HEK293 (cell line): ENCODE data around the gene TMEM88.
A peak's percentile ranks its signal among the peaks of the same experiment; 100 is the strongest.

Source experiments
- BCL11B ChIP-seq: fragments of 450-650 bp; formaldehyde crosslinking; IDR thresholded peaks from 2 replicates; pipeline ENCODE4 v1.5.1; 2016; ENCODE audit warnings: low read depth, missing biosample characterization, missing genetic modification characterization
- EGR2 ChIP-seq: fragments of 450-650 bp; formaldehyde crosslinking; IDR thresholded peaks from 2 replicates; pipeline ENCODE4 v1.5.1; 2016; ENCODE audit warnings: low read depth, missing biosample characterization, missing genetic modification characterization
- FEZF1 ChIP-seq: fragments of 450-650 bp; formaldehyde crosslinking; IDR thresholded peaks from 2 replicates; pipeline ENCODE4 v1.5.1; 2016; ENCODE audit warnings: missing biosample characterization, missing genetic modification characterization
- GFI1B ChIP-seq: fragments of 450-650 bp; formaldehyde crosslinking; IDR thresholded peaks from 2 replicates; pipeline ENCODE4 v1.5.1; 2016; ENCODE audit warnings: missing biosample characterization, missing genetic modification characterization
- GLI2 ChIP-seq: fragments of 450-650 bp; formaldehyde crosslinking; IDR thresholded peaks from 2 replicates; pipeline ENCODE4; 2017; ENCODE audit warnings: missing biosample characterization, missing genetic modification characterization, low read depth, borderline replicate concordance
- GLIS2 ChIP-seq: fragments of 450-650 bp; formaldehyde crosslinking; IDR thresholded peaks from 2 replicates; pipeline ENCODE4 v1.5.1; 2016; ENCODE audit warnings: missing biosample characterization, missing genetic modification characterization
- KLF8 ChIP-seq: fragments of 450-650 bp; formaldehyde crosslinking; IDR thresholded peaks from 2 replicates; pipeline ENCODE4 v1.5.1; 2016; ENCODE audit warnings: missing biosample characterization, missing genetic modification characterization
- MEIS1 ChIP-seq: sonication (generic); formaldehyde crosslinking; IDR thresholded peaks from 2 replicates; pipeline ENCODE4 v1.8.1; 2022; ENCODE audit warnings: missing genetic modification reagents, mild to moderate bottlenecking, borderline replicate concordance
- MZF1 ChIP-seq: fragments of 450-650 bp; formaldehyde crosslinking; IDR thresholded peaks from 2 replicates; pipeline ENCODE4 v1.5.1; 2017; ENCODE audit warnings: missing biosample characterization, missing genetic modification characterization, borderline replicate concordance
- RBAK ChIP-seq: fragments of 450-650 bp; formaldehyde crosslinking; IDR thresholded peaks from 2 replicates; pipeline ENCODE4 v1.5.1; 2016; ENCODE audit warnings: missing biosample characterization, missing genetic modification characterization
- ZFHX2 ChIP-seq: fragments of 450-650 bp; formaldehyde crosslinking; conservative IDR thresholded peaks from 2 replicates; pipeline ENCODE4 v1.5.1; 2016; ENCODE audit warnings: missing biosample characterization, missing genetic modification characterization
- ZFP37 ChIP-seq: fragments of 450-650 bp; formaldehyde crosslinking; IDR thresholded peaks from 2 replicates; pipeline ENCODE4 v1.5.1; 2016; ENCODE audit warnings: missing biosample characterization, missing genetic modification characterization
- ZNF140 ChIP-seq: fragments of 450-650 bp; formaldehyde crosslinking; IDR thresholded peaks from 2 replicates; pipeline ENCODE4 v1.5.1; 2016; ENCODE audit warnings: missing biosample characterization, missing genetic modification characterization
- ZNF157 ChIP-seq: fragments of 450-650 bp; formaldehyde crosslinking; IDR thresholded peaks from 2 replicates; pipeline ENCODE4 v1.5.1; 2016; ENCODE audit warnings: missing biosample characterization, missing genetic modification characterization
- ZNF211 ChIP-seq: fragments of 450-650 bp; formaldehyde crosslinking; IDR thresholded peaks from 2 replicates; pipeline ENCODE4 v1.5.1; 2016; ENCODE audit warnings: low read depth, missing biosample characterization, missing genetic modification characterization
- ZNF248 ChIP-seq: fragments of 450-650 bp; formaldehyde crosslinking; IDR thresholded peaks from 2 replicates; pipeline ENCODE4 v1.5.1; 2017; ENCODE audit warnings: missing biosample characterization, missing genetic modification characterization
- ZNF341 ChIP-seq: fragments of 450-650 bp; formaldehyde crosslinking; IDR thresholded peaks from 2 replicates; pipeline ENCODE4; 2016; ENCODE audit warnings: low read depth, missing biosample characterization, missing genetic modification characterization
- ZNF391 ChIP-seq: fragments of 450-650 bp; formaldehyde crosslinking; IDR thresholded peaks from 2 replicates; pipeline ENCODE4 v1.5.1; 2016; ENCODE audit warnings: low read depth, missing biosample characterization, missing genetic modification characterization, borderline replicate concordance
- ZNF473 ChIP-seq: fragments of 450-650 bp; formaldehyde crosslinking; IDR thresholded peaks from 2 replicates; pipeline ENCODE4 v1.5.1; 2017; ENCODE audit warnings: missing biosample characterization, missing genetic modification characterization
- ZNF529 ChIP-seq: fragments of 450-650 bp; formaldehyde crosslinking; IDR thresholded peaks from 2 replicates; pipeline ENCODE4 v1.5.1; 2017; ENCODE audit warnings: missing genetic modification characterization, missing biosample characterization; ENCODE audit not compliant: insufficient replicate concordance
- ZNF530 ChIP-seq: fragments of 450-650 bp; formaldehyde crosslinking; IDR thresholded peaks from 2 replicates; pipeline ENCODE4 v1.5.1; 2016; ENCODE audit warnings: low read depth, missing biosample characterization, missing genetic modification characterization
- ZNF621 ChIP-seq: fragments of 450-650 bp; formaldehyde crosslinking; IDR thresholded peaks from 2 replicates; pipeline ENCODE4 v1.5.1; 2017; ENCODE audit warnings: missing biosample characterization, missing genetic modification characterization
- ZNF624 ChIP-seq: fragments of 450-650 bp; formaldehyde crosslinking; IDR thresholded peaks from 2 replicates; pipeline ENCODE4 v1.5.1; 2017; ENCODE audit warnings: missing biosample characterization, missing genetic modification characterization
- ZNF664 ChIP-seq: fragments of 450-650 bp; formaldehyde crosslinking; IDR thresholded peaks from 2 replicates; pipeline ENCODE4 v1.5.1; 2016; ENCODE audit warnings: missing biosample characterization, missing genetic modification characterization
- ZNF776 ChIP-seq: fragments of 450-650 bp; formaldehyde crosslinking; IDR thresholded peaks from 2 replicates; pipeline ENCODE4 v1.5.0; 2017; ENCODE audit warnings: missing biosample characterization, missing genetic modification characterization, borderline replicate concordance
- ZNF792 ChIP-seq: fragments of 450-650 bp; formaldehyde crosslinking; IDR thresholded peaks from 2 replicates; pipeline ENCODE4 v1.5.1; 2016; ENCODE audit warnings: missing biosample characterization, missing genetic modification characterization
- TF ChIP-seq, protein P1 (sequence below): fragments of 450-650 bp; formaldehyde crosslinking; IDR thresholded peaks from 2 replicates; pipeline ENCODE4 v1.5.1; 2016; ENCODE audit warnings: missing biosample characterization, missing genetic modification characterization
- TF ChIP-seq, protein P2 (sequence below): fragments of 450-650 bp; formaldehyde crosslinking; IDR thresholded peaks from 2 replicates; pipeline ENCODE4 v1.5.1; 2016; ENCODE audit warnings: missing biosample characterization, missing genetic modification characterization
- TF ChIP-seq, protein P3 (sequence below): fragments of 450-650 bp; formaldehyde crosslinking; IDR thresholded peaks from 2 replicates; pipeline ENCODE4 v1.5.0; 2017; ENCODE audit warnings: missing biosample characterization, missing genetic modification characterization, borderline replicate concordance
- TF ChIP-seq, protein P4 (sequence below): fragments of 450-650 bp; formaldehyde crosslinking; IDR thresholded peaks from 2 replicates; pipeline ENCODE4 v1.5.1; 2016; ENCODE audit warnings: missing biosample characterization, missing genetic modification characterization, low read depth

Gene TMEM88

DNA sequence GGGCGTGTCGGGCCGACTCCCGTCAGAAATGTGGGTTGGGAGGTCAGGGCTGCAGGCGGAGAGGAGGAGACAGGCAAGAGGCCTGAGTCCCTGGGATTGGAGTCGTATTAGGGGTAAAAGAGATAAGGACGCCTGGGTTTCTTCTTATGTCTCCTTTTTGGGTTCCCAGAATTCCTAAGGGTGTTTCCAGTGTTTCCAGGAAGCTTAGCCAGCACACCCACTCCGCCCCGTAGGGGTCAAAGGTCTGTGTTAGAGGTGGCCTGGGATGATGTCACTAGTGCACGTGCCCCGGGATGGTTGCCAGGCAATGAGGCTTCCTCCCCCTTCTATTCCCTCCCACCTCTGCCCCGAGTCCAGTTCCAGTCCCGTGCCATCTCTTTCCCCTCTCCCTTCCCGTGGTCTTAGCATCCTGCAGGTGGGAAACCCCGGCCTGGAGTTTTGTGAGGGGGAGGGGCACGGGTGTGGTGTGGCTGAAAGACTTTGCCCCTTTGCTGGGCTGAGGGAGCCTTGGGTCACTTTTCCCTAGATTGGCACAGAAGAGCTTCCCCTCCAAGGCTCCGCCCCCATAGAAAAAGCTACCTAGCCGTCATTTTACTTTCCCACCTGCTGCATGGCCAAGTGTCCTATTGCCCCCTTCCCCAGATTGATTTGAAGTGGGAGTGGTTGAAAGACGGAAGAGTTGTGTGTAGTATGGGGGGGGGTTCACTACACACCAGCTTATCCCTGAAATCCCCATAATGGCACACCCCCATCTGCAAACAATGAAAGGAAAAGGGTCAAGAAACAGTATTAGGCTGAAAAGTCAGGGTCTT is 18.1 kb upstream of the TMEM88 start (continued):
- TF ChIP-seq, protein P1, sequence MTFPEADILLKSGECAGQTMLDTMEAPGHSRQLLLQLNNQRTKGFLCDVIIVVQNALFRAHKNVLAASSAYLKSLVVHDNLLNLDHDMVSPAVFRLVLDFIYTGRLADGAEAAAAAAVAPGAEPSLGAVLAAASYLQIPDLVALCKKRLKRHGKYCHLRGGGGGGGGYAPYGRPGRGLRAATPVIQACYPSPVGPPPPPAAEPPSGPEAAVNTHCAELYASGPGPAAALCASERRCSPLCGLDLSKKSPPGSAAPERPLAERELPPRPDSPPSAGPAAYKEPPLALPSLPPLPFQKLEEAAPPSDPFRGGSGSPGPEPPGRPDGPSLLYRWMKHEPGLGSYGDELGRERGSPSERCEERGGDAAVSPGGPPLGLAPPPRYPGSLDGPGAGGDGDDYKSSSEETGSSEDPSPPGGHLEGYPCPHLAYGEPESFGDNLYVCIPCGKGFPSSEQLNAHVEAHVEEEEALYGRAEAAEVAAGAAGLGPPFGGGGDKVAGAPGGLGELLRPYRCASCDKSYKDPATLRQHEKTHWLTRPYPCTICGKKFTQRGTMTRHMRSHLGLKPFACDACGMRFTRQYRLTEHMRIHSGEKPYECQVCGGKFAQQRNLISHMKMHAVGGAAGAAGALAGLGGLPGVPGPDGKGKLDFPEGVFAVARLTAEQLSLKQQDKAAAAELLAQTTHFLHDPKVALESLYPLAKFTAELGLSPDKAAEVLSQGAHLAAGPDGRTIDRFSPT (tag by site-specific recombination) = peak; percentile 95
- 0 out of 2 replicates have a peak, but pooled peaks have one; percentile 18 for TF ChIP-seq ZNF664
- no peak for TF ChIP-seq ZNF211 (tag by site-specific recombination)
- TF ChIP-seq ZFHX2 (tag by site-specific recombination) = peak; percentile 99
- TF ChIP-seq, protein P2, sequence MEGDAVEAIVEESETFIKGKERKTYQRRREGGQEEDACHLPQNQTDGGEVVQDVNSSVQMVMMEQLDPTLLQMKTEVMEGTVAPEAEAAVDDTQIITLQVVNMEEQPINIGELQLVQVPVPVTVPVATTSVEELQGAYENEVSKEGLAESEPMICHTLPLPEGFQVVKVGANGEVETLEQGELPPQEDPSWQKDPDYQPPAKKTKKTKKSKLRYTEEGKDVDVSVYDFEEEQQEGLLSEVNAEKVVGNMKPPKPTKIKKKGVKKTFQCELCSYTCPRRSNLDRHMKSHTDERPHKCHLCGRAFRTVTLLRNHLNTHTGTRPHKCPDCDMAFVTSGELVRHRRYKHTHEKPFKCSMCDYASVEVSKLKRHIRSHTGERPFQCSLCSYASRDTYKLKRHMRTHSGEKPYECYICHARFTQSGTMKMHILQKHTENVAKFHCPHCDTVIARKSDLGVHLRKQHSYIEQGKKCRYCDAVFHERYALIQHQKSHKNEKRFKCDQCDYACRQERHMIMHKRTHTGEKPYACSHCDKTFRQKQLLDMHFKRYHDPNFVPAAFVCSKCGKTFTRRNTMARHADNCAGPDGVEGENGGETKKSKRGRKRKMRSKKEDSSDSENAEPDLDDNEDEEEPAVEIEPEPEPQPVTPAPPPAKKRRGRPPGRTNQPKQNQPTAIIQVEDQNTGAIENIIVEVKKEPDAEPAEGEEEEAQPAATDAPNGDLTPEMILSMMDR (tag by site-specific recombination) = no peak
- peak; percentile 99 for TF ChIP-seq BCL11B (tag by site-specific recombination)
- TF ChIP-seq KLF8 (tag by site-specific recombination) = peak; percentile 100
- TF ChIP-seq ZNF530 = no peak
- TF ChIP-seq ZNF792 (tag by site-specific recombination) = no peak; the same call in 1 of the 2 replicates
- TF ChIP-seq ZNF341 (tag by site-specific recombination) = peak; percentile 98
- TF ChIP-seq GFI1B (tag by site-specific recombination) = peak; percentile 61
- TF ChIP-seq ZNF624 (tag by site-specific recombination) = no peak
- no peak for TF ChIP-seq ZNF157 (tag by site-specific recombination)
- peak; percentile 98 for TF ChIP-seq ZFP37 (tag by site-specific recombination)
- no peak for TF ChIP-seq ZNF473
- TF ChIP-seq RBAK (tag by site-specific recombination) = peak; percentile 27; the same call in 1 of the 2 replicates
- peak; percentile 71 for TF ChIP-seq FEZF1 (tag by site-specific recombination)
- no peak for TF ChIP-seq ZNF776 (tag by site-specific recombination)
- TF ChIP-seq GLIS2 (tag by site-specific recombination) = peak; percentile 88
- no peak for TF ChIP-seq ZNF248 (tag by site-specific recombination)
- no peak for TF ChIP-seq MEIS1 (CRISPR knock-in tag)
- TF ChIP-seq, protein P3, sequence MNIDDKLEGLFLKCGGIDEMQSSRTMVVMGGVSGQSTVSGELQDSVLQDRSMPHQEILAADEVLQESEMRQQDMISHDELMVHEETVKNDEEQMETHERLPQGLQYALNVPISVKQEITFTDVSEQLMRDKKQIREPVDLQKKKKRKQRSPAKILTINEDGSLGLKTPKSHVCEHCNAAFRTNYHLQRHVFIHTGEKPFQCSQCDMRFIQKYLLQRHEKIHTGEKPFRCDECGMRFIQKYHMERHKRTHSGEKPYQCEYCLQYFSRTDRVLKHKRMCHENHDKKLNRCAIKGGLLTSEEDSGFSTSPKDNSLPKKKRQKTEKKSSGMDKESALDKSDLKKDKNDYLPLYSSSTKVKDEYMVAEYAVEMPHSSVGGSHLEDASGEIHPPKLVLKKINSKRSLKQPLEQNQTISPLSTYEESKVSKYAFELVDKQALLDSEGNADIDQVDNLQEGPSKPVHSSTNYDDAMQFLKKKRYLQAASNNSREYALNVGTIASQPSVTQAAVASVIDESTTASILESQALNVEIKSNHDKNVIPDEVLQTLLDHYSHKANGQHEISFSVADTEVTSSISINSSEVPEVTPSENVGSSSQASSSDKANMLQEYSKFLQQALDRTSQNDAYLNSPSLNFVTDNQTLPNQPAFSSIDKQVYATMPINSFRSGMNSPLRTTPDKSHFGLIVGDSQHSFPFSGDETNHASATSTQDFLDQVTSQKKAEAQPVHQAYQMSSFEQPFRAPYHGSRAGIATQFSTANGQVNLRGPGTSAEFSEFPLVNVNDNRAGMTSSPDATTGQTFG = peak; percentile 99
- TF ChIP-seq ZNF140 (tag by site-specific recombination) = no peak; the same call in 1 of the 2 replicates
- no peak for TF ChIP-seq ZNF621 (tag by site-specific recombination)
- no peak; the same call in 1 of the 2 replicates for TF ChIP-seq GLI2
- TF ChIP-seq ZNF529 (tag by site-specific recombination) = no peak
- TF ChIP-seq MZF1 (tag by site-specific recombination) = no peak
- peak; percentile 99 for TF ChIP-seq ZNF391 (tag by site-specific recombination)
- peak; percentile 98 for TF ChIP-seq EGR2 (tag by site-specific recombination)
- TF ChIP-seq, protein P4, sequence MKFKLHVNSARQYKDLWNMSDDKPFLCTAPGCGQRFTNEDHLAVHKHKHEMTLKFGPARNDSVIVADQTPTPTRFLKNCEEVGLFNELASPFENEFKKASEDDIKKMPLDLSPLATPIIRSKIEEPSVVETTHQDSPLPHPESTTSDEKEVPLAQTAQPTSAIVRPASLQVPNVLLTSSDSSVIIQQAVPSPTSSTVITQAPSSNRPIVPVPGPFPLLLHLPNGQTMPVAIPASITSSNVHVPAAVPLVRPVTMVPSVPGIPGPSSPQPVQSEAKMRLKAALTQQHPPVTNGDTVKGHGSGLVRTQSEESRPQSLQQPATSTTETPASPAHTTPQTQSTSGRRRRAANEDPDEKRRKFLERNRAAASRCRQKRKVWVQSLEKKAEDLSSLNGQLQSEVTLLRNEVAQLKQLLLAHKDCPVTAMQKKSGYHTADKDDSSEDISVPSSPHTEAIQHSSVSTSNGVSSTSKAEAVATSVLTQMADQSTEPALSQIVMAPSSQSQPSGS (tag by site-specific recombination) = peak; percentile 97
